GM19238 (cell line): Measurements from ENCODE around the gene PRKCI.
"Not testable (repeated sequence)": the region's sequence is repeated elsewhere in the genome, so short reads cannot be mapped to it uniquely, and the experiment has no call there.

Source experiments
- DNase-seq: peaks from one replicate; pipeline ENCODE4 v3.0.0; 2011; ENCODE audit warnings: low spot score; ENCODE audit not compliant: insufficient read length

The PRKCI gene

DNA sequence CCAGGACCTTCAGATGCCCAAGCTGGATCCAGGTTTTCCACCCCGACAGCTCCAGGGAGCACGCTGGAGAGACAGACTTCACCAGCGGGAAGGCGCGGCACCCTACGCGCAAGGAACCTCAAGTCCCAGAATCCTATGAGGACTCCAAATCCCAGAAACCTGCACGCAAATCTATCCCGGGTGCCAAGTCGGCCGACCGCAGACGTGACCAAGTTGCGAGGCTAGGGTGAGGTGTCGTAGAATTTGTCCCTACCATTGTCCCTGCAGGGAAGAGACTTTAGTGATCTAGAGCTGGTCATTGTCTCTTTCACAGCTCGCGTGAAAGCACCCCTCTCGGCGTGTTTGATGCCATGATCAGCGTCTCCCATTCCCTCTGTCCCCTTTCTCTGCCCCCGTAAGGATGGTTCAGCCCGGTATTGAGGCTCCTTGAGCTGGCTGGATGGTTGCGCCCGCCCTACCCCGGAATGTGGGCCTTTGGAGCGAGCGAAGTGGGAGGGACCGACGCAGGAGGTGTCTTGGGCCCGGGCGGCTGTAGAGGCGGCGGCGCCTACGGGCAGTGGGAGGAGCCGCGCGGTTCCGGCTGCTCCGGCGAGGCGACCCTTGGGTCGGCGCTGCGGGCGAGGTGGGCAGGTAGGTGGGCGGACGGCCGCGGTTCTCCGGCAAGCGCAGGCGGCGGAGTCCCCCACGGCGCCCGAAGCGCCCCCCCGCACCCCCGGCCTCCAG is at the start of gene PRKCI:
Gene PRKCI, plus strand, starts transcription at position 501 of the 723 bp plus-strand sequence. CDS start 246 bp downstream, outside the sequence.
- peak; percentile 81 for DNase-seq

GRCh38 chr3:170178651-170179050 is 43.6 kb upstream of the PRKCI start:
- peak; percentile 24 for DNase-seq

DNA sequence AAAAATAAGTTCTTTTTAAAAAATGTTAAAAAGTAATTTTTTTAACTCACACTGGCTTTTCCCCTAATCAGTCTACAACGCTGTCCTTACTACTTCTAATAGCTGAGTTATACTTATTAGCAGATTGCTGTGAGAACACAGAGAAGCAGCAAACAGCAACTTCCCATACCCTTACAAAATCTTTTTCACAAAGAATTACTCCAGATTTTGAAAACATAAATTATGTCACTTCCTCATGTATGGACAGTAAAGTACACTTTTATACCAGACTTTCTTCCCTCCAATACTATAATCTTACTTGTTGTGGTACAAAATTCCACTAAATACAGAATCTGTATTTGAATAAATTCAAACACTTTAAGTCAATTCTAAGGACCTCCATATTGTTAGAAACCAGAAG is 42.8 kb upstream of the PRKCI start:
- no peak for DNase-seq

DNA sequence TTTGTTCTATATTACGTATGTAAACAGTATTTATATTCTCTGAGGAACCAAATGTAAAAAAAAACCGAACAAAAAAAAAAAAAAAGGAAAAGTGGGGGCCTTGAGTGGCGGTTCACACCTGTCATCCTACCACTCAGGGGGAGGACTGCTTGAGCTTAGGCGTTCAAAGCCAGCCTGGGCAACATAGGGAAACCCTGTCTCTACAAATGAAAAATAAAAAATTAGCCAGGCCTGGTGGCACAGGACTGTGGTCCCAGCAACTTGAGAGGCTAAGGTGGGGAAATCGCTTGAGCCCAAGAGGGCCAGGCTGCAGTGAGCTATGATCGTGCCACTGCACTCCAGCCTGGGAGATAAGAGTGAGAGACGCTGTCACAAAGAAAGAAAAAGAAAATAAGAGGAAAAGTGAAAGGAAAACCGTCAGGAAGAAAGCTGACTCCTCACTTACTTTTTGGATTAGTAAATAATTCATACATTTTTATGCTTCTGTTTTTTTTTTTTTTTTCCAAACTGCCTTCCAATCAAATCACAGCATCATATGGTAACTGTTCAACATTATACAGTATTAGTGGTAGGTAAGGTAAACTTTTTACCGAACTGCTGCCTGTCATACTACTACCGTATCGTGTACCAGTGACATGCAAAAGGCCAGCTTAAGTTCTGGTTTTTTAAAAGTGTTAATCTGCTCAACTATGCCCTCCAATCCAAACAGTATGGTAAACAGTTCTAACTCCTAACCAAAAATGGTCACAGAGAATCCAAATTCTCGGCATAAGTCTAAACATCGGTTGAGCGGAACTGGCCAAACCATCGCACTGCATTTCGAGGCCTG is 41.9 kb upstream of the PRKCI start:
- no peak for DNase-seq

DNA sequence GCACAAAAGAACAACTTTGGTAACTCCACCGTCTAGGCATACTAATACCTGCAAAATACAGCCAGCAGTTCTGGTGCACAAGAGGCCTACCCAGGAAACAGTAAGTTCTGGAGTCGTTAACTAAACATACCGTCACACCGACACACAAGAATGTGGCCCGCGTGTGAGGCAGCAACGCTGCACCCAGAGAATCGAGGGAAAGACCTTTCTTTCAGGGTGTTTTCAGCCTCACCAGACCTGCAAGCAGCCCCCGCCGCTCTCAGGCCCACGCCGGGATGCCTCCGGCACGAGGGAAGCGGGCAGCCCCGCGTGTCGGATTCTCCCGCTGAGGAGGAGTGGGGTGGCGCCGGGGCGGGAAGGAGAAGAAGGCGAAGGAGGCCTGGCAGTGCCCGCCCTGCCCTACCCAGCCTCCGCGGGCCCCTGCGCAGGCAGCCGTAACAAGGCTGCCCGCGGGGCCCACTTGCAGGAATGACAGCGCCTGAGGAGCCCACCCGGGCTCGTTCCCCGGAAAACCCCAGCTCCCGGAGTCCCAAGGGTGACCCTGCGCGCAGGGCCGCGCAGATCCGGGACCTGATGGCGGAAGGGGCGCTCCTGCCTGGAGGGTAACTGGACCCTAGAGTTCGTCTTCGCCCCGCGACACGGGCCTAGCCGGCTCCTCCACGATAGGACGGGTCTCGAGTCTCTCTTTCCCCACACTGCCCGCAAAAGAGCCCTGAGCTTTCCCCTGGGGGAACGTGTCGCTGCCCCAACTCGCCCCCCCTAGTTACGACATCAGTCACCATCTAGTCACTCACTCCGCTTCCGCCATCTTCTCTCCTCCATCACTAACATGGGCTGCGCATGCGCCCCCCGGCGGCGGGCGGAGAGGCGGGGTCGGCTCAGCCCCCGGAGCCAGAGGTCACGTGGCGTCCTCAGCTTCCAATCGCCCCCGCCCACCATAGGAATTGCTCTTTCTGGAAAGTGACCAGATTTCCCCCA is 41.0 kb upstream of the PRKCI start, which contains the start of gene PHC3:
Gene PHC3, minus strand, starts transcription at position 826 of the 978 bp plus-strand sequence. Its CDS starts 18 bp downstream, at position 808.
- DNase-seq: peak; percentile 91

- no peak for DNase-seq
Measured at GRCh38 chr3:170189398-170190256, 32.6 kb upstream of the PRKCI start.

DNA sequence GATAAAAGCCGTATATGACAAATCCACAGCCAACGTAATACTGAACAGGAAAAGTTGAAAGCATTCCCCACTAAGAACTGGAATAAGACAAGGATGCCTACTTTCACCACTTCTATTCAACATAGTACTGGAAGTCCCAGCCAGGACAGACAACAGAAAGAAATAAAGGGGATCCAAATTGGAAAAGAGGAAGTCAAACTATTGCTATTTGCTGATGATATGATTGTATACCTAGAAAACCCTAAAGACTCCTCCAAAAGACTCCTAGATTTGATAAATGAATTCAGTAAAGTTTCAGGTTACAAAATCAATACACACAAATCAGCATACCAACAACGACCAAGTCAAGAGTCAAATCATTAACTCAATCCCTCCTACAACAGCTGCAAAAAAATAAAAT is 26.5 kb upstream of the PRKCI start:
- DNase-seq: not testable (repeated sequence)

GRCh38 chr3:170196833-170197232 is 25.4 kb upstream of the PRKCI start:
- DNase-seq: no peak

GRCh38 chr3:170200987-170201386 is 21.2 kb upstream of the PRKCI start:
- no peak for DNase-seq

GRCh38 chr3:170201527-170201926 is 20.7 kb upstream of the PRKCI start:
- DNase-seq: no peak

DNA sequence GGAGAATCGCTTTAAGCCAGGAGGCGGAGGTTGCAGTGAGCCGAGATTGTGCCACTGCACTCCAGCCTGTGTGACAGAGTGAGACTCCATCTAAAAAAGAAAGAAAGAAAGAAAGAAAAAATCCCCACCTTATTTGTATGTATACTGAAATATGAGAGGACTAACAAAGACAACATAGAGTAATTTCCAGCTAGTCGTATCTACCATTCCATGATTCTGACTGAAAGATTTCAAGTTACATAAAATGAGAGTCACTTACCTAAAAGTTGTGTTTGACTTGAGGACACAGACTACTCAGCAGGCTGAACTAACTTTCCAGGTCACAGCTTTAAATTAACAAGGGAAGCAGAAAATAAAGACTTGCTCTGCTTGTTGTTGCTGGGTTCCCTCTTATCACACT is 18.8 kb upstream of the PRKCI start:
- no peak for DNase-seq

- no peak for DNase-seq
Measured at GRCh38 chr3:170204023-170204472, 18.2 kb upstream of the PRKCI start.

GRCh38 chr3:170204509-170204908 is 17.7 kb upstream of the PRKCI start:
- DNase-seq: no peak

DNA sequence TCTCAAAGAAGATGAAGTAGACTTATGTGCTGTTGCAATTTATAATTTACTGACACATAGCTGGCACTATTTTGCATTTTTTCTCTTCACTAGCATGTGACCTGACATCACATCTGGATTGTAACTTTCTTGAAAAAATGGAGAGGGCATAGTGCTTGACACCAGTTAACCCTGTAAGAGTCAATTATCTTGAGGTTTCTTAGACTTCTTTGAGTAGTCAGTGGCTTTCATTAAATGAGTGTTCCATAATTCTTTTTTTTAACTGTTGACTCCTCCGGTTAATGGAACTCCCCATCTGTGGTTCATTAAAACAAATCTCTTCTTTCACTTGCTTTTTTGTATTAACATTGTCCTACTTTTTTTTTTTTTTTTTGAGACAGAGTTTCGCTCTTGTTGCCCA is 16.9 kb upstream of the PRKCI start:
- no peak for DNase-seq

DNA sequence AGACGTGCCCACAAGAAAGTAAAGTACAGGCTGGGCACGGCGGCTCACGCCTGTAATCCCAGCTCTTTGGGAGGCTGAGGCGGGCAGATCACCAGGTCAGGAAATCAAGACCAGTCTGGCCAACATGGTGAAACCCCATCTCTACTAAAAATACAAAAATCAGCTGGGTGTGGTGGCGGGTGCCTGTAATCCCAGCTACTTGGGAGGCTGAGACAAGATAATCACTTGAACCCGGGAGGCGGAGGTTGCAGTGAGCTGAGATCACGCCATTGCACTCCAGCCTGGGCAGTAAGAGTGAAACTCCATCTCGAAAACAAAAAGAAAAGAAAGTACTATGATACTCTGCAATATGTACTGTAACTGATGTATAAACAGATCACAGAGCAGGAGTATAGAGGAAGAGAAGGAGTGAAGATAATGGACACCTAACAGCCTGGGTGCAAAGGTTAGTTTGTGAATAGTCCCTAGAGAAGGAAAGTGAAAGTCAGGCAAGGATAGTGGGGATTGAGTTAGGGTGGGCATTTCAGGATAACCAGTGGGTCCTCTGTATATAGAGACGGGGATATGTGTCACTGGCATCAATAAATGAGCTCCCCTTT is 16.0 kb upstream of the PRKCI start:
- not testable (repeated sequence) for DNase-seq

DNA sequence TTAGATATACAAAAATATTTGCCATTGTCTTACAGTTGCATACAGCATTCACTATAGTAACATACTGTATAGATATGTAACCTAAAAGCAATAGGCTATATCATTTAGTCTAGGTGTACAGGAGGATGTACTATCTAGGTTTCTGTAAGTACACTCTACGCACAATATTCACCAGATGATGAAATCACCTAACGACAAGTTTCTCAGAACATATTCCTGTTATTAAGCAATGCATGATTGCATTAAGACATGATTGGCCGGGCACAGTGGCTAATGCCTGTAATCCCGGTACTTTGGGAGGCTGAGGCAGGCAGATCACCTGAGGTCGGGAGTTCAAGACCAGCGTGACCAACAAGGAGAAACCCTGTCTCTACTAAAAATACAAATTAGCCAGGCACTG is 14.5 kb upstream of the PRKCI start:
- no peak for DNase-seq

GRCh38 chr3:170211668-170212067 is 10.6 kb upstream of the PRKCI start:
- DNase-seq: no peak

DNA sequence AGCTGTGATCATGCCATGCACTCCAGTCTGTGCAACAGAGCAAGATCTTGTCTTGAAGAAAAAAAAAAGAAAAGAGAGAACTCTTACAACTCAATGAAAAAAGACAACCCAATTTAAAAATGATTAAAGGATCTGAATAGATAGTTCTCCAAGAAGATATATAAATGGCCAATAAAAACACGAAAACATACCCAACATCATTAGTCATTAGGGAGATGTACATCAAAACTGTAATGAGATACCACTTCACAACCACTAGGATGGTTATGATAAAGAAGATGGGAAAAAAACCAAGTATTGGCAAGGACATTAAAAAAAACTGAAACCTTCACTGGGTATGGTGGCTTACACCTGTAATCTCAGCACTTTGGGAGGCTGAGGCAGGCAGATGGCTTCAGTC is 2.4 kb upstream of the PRKCI start:
- no peak for DNase-seq

- DNase-seq: no peak
Measured at GRCh38 chr3:170220871-170221270, 1.4 kb upstream of the PRKCI start.
